Osteoblast (primary cell): ENCODE data around the gene CCDC120. TPM values are rescaled to one million over a fixed set of nuclear protein-coding genes. Genes with fewer than 3 reads are reported as not detected.

Source experiments
- DNase-seq: peaks from one replicate; pipeline ENCODE4 v3.0.0; 2011; ENCODE audit warnings: low spot score, mixed read lengths; ENCODE audit not compliant: insufficient read length; ENCODE audit errors: missing footprints
- H2AFZ ChIP-seq: 2 replicates; pipeline ENCODE4 v1.6.0; 2011; ENCODE audit warnings: mild to moderate bottlenecking, low read length
- H3K27ac ChIP-seq: 2 replicates; pipeline ENCODE4 v1.5.1; 2011; ENCODE audit warnings: mild to moderate bottlenecking, low read depth, low read length, moderate library complexity
- H3K27me3 ChIP-seq: 2 replicates; pipeline ENCODE4 v1.6.0; 2012; ENCODE audit warnings: mild to moderate bottlenecking, control low read depth, inconsistent platforms, low read length, moderate library complexity; ENCODE audit not compliant: insufficient read depth
- H3K36me3 ChIP-seq: 2 replicates; pipeline ENCODE4 v1.5.1; 2011; ENCODE audit warnings: mild to moderate bottlenecking, low read length, control low read depth, moderate library complexity; ENCODE audit not compliant: insufficient read depth
- H3K4me1 ChIP-seq: 2 replicates; pipeline ENCODE4 v1.5.1; 2011; ENCODE audit warnings: mild to moderate bottlenecking, low read length, control low read depth, moderate library complexity; ENCODE audit not compliant: insufficient read depth
- H3K4me2 ChIP-seq: 2 replicates; pipeline ENCODE4 v1.6.0; 2011; ENCODE audit warnings: mild to moderate bottlenecking, low read length; ENCODE audit not compliant: insufficient read depth
- H3K4me3 ChIP-seq: fragments of 200-600 bp; sonication (generic); 3 replicates; pipeline ENCODE4 v1.5.1; 2012; ENCODE audit warnings: mild to moderate bottlenecking, low read length, inconsistent platforms; ENCODE audit not compliant: insufficient read depth
- H3K79me2 ChIP-seq: 2 replicates; pipeline ENCODE4 v1.6.0; 2012; ENCODE audit warnings: mild to moderate bottlenecking, low read length, control low read depth, inconsistent platforms; ENCODE audit not compliant: insufficient read depth
- H3K9me3 ChIP-seq: 2 replicates; pipeline ENCODE4 v1.5.1; 2011; ENCODE audit warnings: low read depth, low read length, control low read depth
- H4K20me1 ChIP-seq: 2 replicates; pipeline ENCODE4 v1.6.0; 2012; ENCODE audit warnings: mild to moderate bottlenecking, low read length, control low read depth; ENCODE audit not compliant: insufficient read depth
- total RNA-seq: library from RNA; depleted of rRNA; stranded (reverse); fragments of >200 nt; gene quantifications from 2 replicates; pipeline ENCODE4 v1.2.3, GENCODE V29; 2012
- TF ChIP-seq, protein P1 (sequence below): IDR thresholded peaks from 2 replicates; pipeline ENCODE4 v1.5.1; 2011; ENCODE audit warnings: mild to moderate bottlenecking, low read depth, low read length, moderate library complexity; ENCODE audit errors: extremely low read depth

The CCDC120 gene
- total RNA-seq, 1 donor = 1.1 TPM

DNA sequence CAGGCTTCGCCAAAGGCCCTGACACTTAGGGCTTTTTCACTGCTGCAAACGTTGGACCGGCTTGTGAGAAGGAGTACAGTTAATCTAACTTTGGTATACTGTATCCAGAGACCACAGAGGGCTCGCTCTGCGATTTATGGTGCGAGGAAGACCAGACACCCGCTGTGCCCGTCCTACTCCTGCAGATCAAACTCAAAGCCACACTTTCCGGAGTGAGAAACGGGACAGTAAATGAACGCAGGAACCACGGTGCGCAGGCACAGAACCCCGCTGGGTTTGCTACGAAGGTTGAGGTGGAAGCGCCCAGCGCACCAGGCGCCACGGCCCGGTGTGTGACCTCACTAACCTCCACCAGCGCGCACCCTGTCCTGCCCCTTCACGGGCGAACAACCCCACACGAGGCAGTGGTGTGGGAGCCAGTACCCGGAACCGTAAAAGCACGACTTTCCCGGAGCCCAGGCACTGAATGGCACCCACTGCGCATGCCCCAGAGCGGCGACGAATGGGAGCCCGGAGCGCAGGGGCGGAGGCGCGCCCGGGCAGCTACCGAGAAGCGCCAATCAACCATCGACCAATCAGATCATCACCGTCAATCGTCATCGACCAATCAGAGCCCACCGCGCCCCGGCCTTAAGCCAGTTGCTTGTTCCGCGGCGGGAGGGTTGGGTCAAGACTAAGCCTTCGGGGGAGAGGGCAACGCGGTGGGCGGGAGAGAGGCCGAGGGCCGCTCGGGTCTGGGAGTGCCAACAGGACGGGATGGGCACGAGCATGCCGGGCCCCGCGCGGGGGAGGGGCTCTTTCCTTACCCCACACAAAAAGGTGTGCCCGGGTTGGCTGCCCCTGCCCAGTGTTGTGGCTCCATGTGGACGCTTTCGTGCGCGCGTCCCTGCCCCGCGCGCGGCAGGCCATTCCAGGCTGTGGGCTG lies 42.2 kb downstream of the CCDC120 start:
- no peaks in the 10 kb centered on the region for H3K9me3 ChIP-seq
- H3K36me3 ChIP-seq = no peaks in the 10 kb centered on the region
- no peaks in the 10 kb centered on the region for H3K79me2 ChIP-seq
- H2AFZ ChIP-seq = peak overlapping the region; percentile 81
- DNase-seq = peak; percentile 98
- H3K27ac ChIP-seq = no peak overlapping the region
- no peaks in the 10 kb centered on the region for H4K20me1 ChIP-seq
- peak overlapping the region; percentile 82 for H3K4me3 ChIP-seq
- no peaks in the 10 kb centered on the region for H3K27me3 ChIP-seq
- no peaks in the 10 kb centered on the region for H3K4me1 ChIP-seq
- peak overlapping the region; percentile 86 for H3K4me2 ChIP-seq
- TF ChIP-seq, protein P1, sequence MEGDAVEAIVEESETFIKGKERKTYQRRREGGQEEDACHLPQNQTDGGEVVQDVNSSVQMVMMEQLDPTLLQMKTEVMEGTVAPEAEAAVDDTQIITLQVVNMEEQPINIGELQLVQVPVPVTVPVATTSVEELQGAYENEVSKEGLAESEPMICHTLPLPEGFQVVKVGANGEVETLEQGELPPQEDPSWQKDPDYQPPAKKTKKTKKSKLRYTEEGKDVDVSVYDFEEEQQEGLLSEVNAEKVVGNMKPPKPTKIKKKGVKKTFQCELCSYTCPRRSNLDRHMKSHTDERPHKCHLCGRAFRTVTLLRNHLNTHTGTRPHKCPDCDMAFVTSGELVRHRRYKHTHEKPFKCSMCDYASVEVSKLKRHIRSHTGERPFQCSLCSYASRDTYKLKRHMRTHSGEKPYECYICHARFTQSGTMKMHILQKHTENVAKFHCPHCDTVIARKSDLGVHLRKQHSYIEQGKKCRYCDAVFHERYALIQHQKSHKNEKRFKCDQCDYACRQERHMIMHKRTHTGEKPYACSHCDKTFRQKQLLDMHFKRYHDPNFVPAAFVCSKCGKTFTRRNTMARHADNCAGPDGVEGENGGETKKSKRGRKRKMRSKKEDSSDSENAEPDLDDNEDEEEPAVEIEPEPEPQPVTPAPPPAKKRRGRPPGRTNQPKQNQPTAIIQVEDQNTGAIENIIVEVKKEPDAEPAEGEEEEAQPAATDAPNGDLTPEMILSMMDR = no peak

DNA sequence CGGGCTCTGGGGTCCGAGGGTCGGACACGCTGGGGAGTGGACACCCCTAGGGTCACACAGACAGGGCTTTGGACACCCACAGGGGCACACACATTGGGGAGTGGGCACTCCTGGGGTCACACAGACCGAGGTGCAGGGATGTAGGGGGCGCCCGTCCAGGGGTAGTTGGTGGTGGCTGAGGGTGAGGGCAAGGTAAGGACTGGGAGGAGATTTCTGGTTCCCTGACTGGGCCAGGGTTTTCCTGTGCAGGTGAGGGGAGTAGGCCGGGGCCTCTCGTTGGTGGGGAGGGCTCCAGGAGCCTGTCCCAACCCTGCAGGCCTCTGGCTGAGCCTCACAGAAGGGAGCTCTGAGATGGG lies 42.8 kb downstream of the CCDC120 start:
- H3K36me3 ChIP-seq = no peaks in the 10 kb centered on the region
- H3K79me2 ChIP-seq = no peaks in the 10 kb centered on the region

DNA sequence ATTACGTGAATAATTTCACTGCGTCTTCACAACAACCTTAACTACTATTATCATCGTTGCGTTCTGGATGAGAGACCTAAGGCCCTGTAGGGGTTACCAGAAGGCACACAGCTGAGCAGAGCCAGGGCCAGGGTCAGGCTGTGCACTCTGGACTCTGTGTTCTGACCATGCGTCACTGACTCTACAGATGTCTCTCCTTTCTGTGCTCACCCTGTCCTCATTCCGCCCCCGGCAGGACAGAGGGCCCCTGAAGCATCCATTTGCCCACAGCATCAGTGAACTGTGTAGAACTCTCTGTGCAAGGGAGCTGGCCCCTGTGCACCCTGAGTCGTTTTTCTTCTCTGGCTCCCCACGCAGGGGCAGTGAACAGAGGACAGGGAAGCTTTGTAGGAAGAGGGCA lies 43.4 kb downstream of the CCDC120 start:
- H3K4me3 ChIP-seq = no peak overlapping the region
- H4K20me1 ChIP-seq = no peaks in the 10 kb centered on the region
- H3K4me1 ChIP-seq = no peaks in the 10 kb centered on the region
- DNase-seq = no peak
- no peak overlapping the region for H3K4me2 ChIP-seq
- TF ChIP-seq, protein P1 = no peak
- no peak overlapping the region for H3K27ac ChIP-seq
- no peaks in the 10 kb centered on the region for H3K79me2 ChIP-seq
- H2AFZ ChIP-seq = no peak overlapping the region
- H3K36me3 ChIP-seq = no peaks in the 10 kb centered on the region
- no peaks in the 10 kb centered on the region for H3K9me3 ChIP-seq
- no peaks in the 10 kb centered on the region for H3K27me3 ChIP-seq

More for the DNA sequence above, 42.8 kb downstream of the CCDC120 start:
- no peak overlapping the region for H2AFZ ChIP-seq
- H3K27ac ChIP-seq = no peak overlapping the region
- H3K4me2 ChIP-seq = peak overlapping the region; percentile 86
- no peaks in the 10 kb centered on the region for H3K27me3 ChIP-seq
- H3K9me3 ChIP-seq = no peaks in the 10 kb centered on the region
- H4K20me1 ChIP-seq = no peaks in the 10 kb centered on the region
- peak overlapping the region; percentile 82 for H3K4me3 ChIP-seq
- DNase-seq = peak; percentile 55
- H3K4me1 ChIP-seq = no peaks in the 10 kb centered on the region
- TF ChIP-seq, protein P1 = no peak

DNA sequence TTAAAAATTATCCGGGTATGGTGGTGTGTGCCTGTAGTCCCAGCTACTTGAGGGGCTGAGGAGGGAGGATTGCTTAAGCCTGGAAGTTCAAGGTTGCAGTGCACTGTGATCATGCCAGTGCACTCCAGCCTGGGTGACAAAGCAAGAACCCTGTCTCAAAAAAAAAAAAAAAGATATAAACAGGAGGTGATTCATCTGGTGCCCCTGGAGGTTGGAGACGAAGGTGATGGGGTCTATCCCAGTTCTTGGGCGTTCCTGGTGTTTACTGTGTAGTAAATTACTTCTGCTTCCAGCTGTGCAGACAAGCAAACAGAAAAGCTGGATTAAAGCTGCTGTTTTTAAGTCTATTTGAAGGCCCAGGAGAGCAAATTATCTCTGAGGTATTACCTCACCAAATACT lies 44.8 kb downstream of the CCDC120 start:
- H3K4me1 ChIP-seq = no peaks in the 10 kb centered on the region
- H3K4me2 ChIP-seq = no peak overlapping the region
- no peak overlapping the region for H3K27ac ChIP-seq
- no peak overlapping the region for H3K4me3 ChIP-seq
- H3K27me3 ChIP-seq = no peaks in the 10 kb centered on the region
- DNase-seq = no peak
- H3K36me3 ChIP-seq = no peaks in the 10 kb centered on the region
- no peaks in the 10 kb centered on the region for H4K20me1 ChIP-seq
- H2AFZ ChIP-seq = no peak overlapping the region
- TF ChIP-seq, protein P1 = no peak
- H3K9me3 ChIP-seq = no peaks in the 10 kb centered on the region
- H3K79me2 ChIP-seq = no peaks in the 10 kb centered on the region
